GM10847 (cell line): ENCODE data around the gene CDC42.

Source experiments
- POLR2A ChIP-seq: IDR thresholded peaks from 2 replicates; pipeline ENCODE4 v1.6.1; 2011; ENCODE audit not compliant: insufficient read length; ENCODE audit errors: extremely low read depth

Gene CDC42

DNA sequence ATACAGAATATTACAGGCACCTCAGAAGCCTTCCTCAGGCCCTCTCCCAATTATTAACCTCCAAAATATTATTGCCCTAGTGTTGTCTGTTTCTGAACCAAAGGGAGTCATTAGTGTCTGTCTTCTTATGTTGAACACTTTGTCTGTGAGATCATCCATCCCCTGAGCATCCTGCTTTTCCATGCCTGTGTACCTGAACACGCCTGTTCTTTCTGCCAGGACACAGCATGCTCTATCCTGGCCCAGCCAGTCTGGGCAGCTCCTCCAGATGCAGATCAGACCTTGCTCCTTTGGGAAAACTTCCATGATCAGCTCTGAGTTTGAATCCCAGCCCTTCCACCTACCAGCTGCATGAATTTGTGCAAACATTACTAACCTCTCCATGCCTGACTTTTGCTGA is 11.0 kb upstream of the CDC42 start:
- TF ChIP-seq POLR2A: no peak

GRCh38 chr1:22043198-22043769 is 9.2 kb upstream of the CDC42 start:
- no peak for TF ChIP-seq POLR2A

DNA sequence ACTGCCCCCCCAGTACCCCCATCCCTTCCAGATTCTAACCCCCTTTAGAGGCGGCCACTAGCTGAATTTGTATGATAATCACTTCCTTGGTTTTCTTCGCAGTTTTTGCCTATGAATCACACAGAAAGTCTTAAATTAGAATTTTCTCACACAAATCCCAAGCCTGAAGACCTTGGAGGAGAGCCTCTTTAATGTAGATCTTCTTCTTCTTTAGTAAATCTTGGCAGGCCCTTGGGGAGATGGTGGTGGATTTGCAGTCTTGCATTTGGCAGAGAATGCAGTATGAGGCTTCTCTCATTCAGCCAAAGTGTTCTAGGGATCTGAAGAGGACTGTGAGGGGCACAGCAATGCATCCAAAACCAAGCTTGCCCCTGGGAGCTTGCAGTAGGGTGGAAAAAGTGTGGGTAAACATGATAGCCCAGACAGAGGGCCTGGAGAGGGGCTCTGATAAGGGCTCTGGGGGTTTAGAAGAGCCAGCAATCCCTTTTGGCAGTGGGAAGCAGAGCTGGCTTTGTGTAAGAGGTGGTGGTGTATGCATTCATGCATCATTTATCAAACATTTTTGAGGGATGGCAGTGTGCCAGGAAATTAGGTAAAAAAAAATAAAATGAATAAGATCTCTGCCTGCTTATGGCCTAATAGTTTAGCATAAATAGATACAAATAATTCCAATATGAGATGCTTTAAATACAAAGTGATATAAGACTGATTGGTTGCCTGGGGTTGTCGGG is 7.7 kb upstream of the CDC42 start:
- TF ChIP-seq POLR2A: no peak

DNA sequence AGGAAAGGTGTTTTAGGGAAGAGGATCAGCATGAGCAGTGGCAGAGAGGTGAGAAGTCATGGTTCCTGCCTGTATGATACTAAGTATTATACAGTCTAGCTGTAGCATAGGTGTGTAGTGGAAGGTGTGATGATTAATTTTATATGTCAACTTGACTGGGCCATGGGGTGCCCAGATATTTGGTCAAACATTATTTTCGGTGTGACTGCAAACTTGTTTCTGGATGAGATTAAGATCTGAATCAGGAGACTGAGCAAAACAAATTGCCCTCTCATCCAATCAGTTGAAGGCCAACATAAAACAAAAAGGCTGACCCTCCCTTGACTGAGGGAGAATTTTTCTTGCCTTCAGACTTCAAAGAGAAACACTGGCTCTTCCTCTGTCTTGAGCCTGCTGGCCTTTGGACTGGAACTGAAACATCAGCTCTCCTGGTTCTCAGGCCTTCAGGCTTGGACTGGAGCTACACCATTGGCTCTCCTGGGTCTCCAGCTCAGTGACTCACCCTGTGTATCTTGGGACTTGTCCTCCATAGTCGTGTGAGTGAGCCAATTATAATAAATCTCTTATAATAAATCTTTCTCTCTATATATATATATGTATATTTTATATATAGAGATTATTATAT is 6.8 kb upstream of the CDC42 start:
- TF ChIP-seq POLR2A: no peak

GRCh38 chr1:22048351-22049192 is 3.9 kb upstream of the CDC42 start:
- no peak for TF ChIP-seq POLR2A

DNA sequence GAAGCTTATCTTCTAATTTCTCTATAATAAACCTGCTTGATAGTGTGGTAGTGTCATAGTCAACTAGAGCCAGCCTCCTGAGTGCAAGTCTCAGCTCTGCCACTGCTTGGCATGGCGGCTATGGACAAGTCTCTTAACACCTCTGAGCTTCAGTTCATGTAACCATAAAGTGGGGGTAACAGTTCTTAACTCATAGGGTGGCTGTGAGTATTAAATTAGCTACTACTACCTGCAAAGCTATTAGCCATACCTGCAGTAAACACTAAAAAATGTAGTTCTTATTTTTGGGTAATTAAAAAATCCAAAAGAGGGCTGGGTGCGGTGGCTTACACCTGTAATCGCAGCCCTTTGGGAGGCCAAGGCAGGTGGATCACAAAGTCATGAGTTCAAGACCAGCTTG is 2.2 kb upstream of the CDC42 start:
- TF ChIP-seq POLR2A: no peak

DNA sequence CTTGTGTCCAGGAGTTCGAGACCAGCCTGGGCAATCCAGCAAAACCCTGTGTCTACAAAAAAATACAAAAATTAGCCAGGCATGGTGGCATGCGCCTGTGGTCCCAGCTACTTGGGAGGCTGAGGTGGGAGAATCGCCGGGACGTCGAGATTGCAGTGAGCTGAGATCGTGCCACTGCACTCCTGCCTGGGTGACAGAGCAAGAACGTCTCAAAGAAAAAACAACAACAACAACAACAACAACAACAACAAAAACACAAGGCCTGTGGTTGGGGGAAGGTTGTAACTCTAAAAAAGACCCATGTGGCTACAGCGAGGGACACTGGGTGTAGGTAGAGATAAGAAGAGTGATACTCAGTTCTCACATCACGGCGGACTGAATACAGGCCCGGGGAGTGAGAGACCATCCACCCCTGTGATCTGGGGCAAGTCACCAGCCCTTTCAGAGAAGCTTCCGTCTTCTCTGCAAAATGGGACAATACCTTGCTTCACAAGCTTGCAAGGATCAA is 848 bp upstream of the CDC42 start:
- no peak for TF ChIP-seq POLR2A

DNA sequence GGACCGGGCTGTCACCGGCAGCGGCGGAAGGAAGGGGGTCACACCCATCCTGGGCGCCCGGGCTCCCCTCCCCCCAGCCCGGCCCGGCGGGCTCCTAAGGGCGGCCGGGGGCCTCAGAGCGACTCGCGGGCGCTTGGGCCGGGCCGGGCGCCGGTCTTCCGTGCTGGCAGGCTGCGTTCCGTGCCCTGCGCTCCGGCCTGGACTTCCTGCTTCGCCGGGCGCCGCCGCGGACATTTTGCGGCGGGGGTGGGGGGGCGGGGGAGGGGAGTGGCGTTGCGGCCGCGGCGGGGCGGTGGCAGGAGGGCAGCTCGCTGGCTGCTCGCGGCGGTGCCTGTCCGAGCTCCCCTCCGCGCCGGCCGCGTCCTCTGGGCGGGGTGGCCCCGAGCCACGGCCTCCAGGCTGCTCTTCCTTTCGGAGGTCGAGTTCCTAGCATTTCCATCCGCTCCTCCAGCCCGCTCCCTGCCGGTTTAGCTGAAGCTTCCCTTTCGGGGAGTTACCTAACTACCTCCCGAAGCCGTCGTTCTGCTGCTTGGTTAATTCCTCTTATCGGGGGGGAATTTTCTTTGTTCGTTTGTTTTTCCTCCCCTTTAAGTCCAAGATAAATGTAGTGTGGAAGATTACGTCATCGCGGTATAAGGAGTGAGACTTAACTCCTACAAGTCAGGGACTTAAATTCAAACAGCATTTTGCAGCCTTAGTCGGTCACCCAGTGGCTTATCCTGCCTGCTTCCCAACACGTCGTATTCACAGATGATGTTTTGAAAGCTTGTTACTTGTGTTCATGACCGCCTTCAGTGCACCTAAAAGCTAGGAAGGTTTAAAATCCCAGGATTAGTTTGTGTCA is 730 bp downstream of the CDC42 start:
- TF ChIP-seq POLR2A: no peak

DNA sequence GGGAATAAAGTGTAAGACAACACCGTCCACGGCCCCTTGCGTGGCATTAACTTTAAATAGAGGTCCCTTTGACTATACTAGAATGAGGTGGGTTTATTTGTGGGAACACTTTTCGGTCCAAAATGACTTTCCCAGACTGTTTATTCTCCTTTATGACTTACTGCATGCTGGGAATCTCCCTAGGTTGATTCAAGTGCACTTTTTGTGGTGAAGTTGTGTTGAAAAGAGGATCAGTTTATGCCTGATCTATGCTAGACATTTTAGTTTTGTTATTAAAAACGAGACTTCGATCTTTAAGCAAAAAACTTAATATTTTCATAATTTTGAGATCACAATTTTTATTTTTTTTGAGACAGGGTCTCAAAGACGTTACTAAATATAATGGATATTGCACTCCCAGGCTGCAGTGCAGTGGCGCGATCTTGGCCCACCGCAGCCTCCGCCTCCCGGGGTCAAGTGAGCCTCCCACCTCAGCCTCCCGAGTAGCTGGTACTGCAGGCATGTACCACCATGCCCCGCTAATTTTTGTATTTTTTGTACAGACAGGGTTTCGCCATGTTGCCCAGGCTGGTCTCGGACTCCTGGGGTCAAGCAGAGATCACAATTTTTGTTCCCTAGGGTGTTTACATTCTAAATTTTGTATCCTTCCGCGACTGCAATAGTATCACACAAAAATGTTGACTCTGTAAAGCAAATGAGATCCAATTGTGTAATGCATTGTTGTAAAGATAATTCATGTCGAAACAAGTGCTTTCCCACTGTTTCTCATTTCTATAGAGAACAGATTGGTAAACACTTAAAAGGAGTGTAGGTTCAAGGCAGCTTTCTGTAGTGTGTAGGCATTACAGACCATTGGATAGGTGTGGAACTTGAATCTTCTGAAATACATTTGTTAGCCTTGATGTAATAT is 1.6 kb downstream of the CDC42 start:
- no peak for TF ChIP-seq POLR2A

GRCh38 chr1:22055463-22055862 is 3.0 kb downstream of the CDC42 start:
- TF ChIP-seq POLR2A: no peak

DNA sequence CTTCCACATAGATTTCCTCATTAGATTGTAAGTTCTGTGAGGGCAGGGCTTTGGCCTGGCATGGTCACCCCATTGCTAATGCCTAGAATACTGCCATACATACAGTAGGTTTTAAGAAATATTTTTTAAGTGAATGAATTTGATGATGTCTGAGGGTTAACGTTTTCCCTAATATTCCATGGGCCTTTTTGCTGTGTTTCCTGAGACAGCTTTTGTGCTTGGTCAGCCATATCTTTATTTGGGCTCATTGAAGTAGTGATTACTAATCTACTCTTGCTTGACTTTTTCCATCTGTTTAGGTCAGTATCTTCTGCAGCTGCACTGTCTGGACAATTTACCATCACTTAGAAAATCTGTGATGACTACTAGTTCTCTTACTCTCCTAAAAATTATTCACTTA is 3.5 kb downstream of the CDC42 start:
- TF ChIP-seq POLR2A: no peak

- no peak for TF ChIP-seq POLR2A
Observed at GRCh38 chr1:22056936-22057335, 4.4 kb downstream of the CDC42 start.

GRCh38 chr1:22057861-22058260 is 5.4 kb downstream of the CDC42 start:
- TF ChIP-seq POLR2A: no peak
